ENCODE measurements around the gene FRRS1L. TPM values are rescaled to one million over a fixed set of nuclear protein-coding genes. Genes with fewer than 3 reads are reported as not detected.

FRRS1L gene
- total and polyA plus RNA-seq, 2 of the 4 experiments (the other 2 are of a cell fraction), result under 0.01 to 0.05 TPM

- Histone ChIP-seq H3K23ac (ENCODE audit: low read depth, low read length) (no peak overlapping the region), H3K27ac (ENCODE audit: insufficient read depth, low read length) (no peak overlapping the region), H3K56ac (ENCODE audit: extremely low read depth, insufficient read depth, low read length) (no peak overlapping the region), H3K9me3 (ENCODE audit: control insufficient read depth, insufficient read depth, low read length) (no peaks in the 10 kb centered on the region), H4K20me1 (ENCODE audit: insufficient read depth, low read length) (peaks cover 19% of the 10 kb centered on the region), H2BK120ac (ENCODE audit: low read depth, low read length) (no peak overlapping the region), H3K36me3 (ENCODE audit: control insufficient read depth, insufficient read depth, low read length) (peaks cover 2% of the 10 kb centered on the region), H3K4me1 (ENCODE audit: control insufficient read depth, insufficient read depth, low read length) (peaks cover 16% of the 10 kb centered on the region), H3K27me3 (ENCODE audit: control insufficient read depth, insufficient read depth, low read length) (no peaks in the 10 kb centered on the region), H3K9ac (ENCODE audit: low read depth, low read length) (no peak overlapping the region), H4K5ac (ENCODE audit: low read depth, low read length) (no peak overlapping the region), H2BK15ac (ENCODE audit: low read depth, low read length) (no peak overlapping the region), H3K4me3 (ENCODE audit: insufficient read depth, low read depth, low read length) (no peak overlapping the region), H2AK9ac (replicated peaks; ENCODE audit: low read depth, low read length, poor library complexity) (no peak overlapping the region), H2AFZ (replicated peaks; ENCODE audit: low read length, poor library complexity) (no peak overlapping the region), H3K9me1 (ENCODE audit: insufficient read depth, low read length) (peaks cover 15% of the 10 kb centered on the region; the same call in 1 of the 2 replicates), H3K79me1 (ENCODE audit: low read depth in 1 of 2, low read length in 2 of 2) (peaks cover 32 to 58% of the 10 kb centered on the region in 2 experiments), H4K91ac (ENCODE audit: insufficient read depth, low read depth, low read length) (no peak overlapping the region), H2BK20ac (ENCODE audit: low read depth, low read length) (no peak overlapping the region), H3K18ac (ENCODE audit: low read depth, low read length) (0 out of 2 replicates have a peak overlapping the region, but pooled peaks have one; percentile 72), H4K8ac (ENCODE audit: low read depth in 2 of 2, low read length in 2 of 2) (no peak overlapping the region; a peak in 1 of 4 replicates), H3K14ac (replicated peaks; ENCODE audit: low read depth, low read length) (no peak overlapping the region; the same call in 1 of the 2 replicates), H3K4ac (ENCODE audit: low read depth, low read length) (no peak overlapping the region), H3K4me2 (ENCODE audit: low read depth, low read length) (peak overlapping the region; percentile 67; the same call in 1 of the 2 replicates), H2AK5ac (ENCODE audit: low read depth, low read length) (no peak overlapping the region), H2BK5ac (ENCODE audit: low read depth, low read length, poor library complexity, severe bottlenecking) (peak overlapping the region; percentile 21)
- DNase-seq (peak; percentile 84), ATAC-seq (ENCODE audit: low read depth) (peak; percentile 12; the same call in 1 of the 2 replicates)
- no CpG with 5 or more reads among the region's 3 CpGs for WGBS, 2 experiments (ENCODE audit: extremely low coverage in 2 of 2, insufficient read length in 1 of 2)
- peak; percentile 7; the same call in 1 of the 2 replicates for TF ChIP-seq FOS (IDR thresholded peaks at IDR 0.05; ENCODE audit: low read depth, low read length)
- TF ChIP-seq BHLHE40 (IDR thresholded peaks at IDR 0.05; ENCODE audit: low read depth, low read length), result no peak
- BruUV-seq (replicated peaks), result no TSS peak
- intact Hi-C loops (cut with micrococcal nuclease) (no loop called here), dilution Hi-C loops (cut with HindIII; ENCODE audit: low sequenced_read_pairs, unreplicated experiment) (no loop called here), in situ Hi-C loops (cut with MboI; ENCODE audit: low sequenced_read_pairs) (loop anchor here (10.0 kb wide), 1 partner anchor 63 kb away; the partner anchor contains the start of gene FRRS1L)
- ChIA-PET CTCF (no interaction called here), POLR2A (ENCODE audit: unreplicated experiment) (no interaction called here)
Measured at GRCh38 chr9:109101810-109102209, 65.2 kb downstream of the FRRS1L start.

Data from IMR-90 (cell line).